ENCODE data around the gene SAMM50. TPM values are rescaled to one million over a fixed set of nuclear protein-coding genes. Genes with fewer than 3 reads are reported as not detected.

Gene SAMM50
- total RNA-seq, 4 donors from 2014 or later: 67.4 to 104 (median 72.0) TPM

DNA sequence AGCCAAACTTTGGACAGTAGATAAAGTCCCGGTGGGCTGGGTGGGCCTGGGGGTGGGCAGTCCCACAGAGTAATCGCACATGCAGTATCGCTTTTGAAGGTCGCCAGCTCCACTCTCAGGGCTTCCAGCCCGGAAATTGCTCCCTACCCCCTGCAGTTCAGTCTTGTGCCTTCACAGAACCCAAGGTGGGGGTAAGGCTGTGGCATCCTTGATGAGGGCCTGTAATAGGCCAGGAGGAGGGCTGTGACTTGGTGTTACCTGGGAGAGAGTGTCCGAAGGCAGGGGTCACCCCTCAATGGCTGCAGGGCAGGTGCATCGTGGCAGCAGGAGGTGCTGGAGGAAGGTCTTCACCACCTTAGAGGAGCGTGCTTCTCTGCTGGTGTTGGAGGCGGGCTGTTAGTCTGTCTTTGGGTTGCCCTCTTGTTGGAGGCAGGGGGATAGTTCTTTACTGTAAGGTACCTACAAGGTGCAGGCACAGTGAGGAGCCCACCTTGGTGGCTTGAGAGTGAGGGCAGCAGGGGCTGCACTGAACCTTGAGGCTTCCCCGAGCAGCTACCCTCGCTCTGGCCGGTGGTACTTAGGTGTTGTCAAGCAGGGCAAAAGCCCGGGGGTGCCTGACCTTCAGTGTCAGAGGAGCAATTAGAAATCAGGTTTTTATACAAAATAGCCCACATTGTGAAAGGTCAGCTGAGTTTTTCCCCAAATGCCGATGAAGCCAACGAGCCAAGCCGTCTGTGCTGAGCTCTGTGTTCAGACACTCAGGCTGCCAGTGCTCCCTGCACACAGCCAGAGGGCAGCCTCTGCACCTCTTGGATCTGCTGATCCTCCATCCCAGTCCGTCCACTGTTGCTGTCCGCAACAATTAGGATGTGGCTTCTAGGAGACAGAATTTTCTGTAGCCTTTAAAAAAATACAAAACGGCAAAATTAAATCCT, 21.9 kb downstream of the SAMM50 start:
- no peaks in the 10 kb centered on the region for H3K4me1 ChIP-seq
- in situ Hi-C loops (cut with MboI; ENCODE audit: low sequenced_read_pairs in 4 of 4) (loop anchor here in 1 of 4 donors (25.0 kb wide), 1 partner anchor 660 kb away; no protein-coding TSS in a partner anchor), intact Hi-C loops (cut with DNase I; ENCODE audit: low total_unique reads) (no loop called here)
- no peaks in the 10 kb centered on the region for H3K9me3 ChIP-seq
- H3K27me3 ChIP-seq: no peaks in the 10 kb centered on the region
- no peak overlapping the region for H3K27ac ChIP-seq
- ATAC-seq (no peak), DNase-seq (no peak)
- TF ChIP-seq POLR2A (IDR thresholded peaks at IDR 0.05): no peak
- TF ChIP-seq, protein P1, sequence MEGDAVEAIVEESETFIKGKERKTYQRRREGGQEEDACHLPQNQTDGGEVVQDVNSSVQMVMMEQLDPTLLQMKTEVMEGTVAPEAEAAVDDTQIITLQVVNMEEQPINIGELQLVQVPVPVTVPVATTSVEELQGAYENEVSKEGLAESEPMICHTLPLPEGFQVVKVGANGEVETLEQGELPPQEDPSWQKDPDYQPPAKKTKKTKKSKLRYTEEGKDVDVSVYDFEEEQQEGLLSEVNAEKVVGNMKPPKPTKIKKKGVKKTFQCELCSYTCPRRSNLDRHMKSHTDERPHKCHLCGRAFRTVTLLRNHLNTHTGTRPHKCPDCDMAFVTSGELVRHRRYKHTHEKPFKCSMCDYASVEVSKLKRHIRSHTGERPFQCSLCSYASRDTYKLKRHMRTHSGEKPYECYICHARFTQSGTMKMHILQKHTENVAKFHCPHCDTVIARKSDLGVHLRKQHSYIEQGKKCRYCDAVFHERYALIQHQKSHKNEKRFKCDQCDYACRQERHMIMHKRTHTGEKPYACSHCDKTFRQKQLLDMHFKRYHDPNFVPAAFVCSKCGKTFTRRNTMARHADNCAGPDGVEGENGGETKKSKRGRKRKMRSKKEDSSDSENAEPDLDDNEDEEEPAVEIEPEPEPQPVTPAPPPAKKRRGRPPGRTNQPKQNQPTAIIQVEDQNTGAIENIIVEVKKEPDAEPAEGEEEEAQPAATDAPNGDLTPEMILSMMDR (IDR thresholded peaks at IDR 0.05 in 4 of 5, conservative IDR thresholded peaks at IDR 0.05 in 1 of 5): no peak
- H3K4me3 ChIP-seq: no peak overlapping the region
- H3K36me3 ChIP-seq: peaks cover 5 to 96% of the 10 kb centered on the region in 2 donors

DNA sequence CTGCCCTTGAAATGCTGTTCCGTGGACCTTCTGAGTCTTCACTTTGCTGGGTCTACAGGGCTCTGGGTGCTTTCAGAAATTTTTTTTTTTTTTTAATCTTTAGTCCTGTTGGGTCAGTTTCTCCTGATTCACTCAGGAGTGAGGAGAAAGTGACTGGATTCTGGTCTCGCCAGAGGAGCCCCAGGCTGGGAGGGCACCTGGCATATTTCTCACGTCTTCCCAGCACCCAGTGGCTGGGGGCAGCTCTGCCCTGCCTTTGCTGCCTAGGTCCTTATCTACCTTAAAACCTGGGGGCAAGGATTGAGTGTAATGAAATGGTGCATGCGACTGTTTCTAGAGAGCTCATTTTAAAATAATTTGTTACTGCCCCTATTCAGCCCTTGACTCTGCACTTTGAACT, 23.3 kb downstream of the SAMM50 start:
- Histone ChIP-seq H3K27ac (no peak overlapping the region), H3K9me3 (no peaks in the 10 kb centered on the region), H3K4me1 (no peaks in the 10 kb centered on the region), H3K4me3 (no peak overlapping the region), H3K36me3 (peaks cover 3 to 96% of the 10 kb centered on the region in 2 donors), H3K27me3 (no peaks in the 10 kb centered on the region)
- DNase-seq: no peak
- in situ Hi-C loops (cut with MboI; ENCODE audit: low sequenced_read_pairs in 4 of 4) (loop anchor here in 1 of 4 donors (25.0 kb wide), 1 partner anchor 659 kb away; no protein-coding TSS in a partner anchor), intact Hi-C loops (cut with DNase I; ENCODE audit: low total_unique reads) (no loop called here)
- no peak for ATAC-seq
- TF ChIP-seq, protein P1 (IDR thresholded peaks at IDR 0.05 in 4 of 5, conservative IDR thresholded peaks at IDR 0.05 in 1 of 5): no peak
- TF ChIP-seq POLR2A (IDR thresholded peaks at IDR 0.05): no peak

DNA sequence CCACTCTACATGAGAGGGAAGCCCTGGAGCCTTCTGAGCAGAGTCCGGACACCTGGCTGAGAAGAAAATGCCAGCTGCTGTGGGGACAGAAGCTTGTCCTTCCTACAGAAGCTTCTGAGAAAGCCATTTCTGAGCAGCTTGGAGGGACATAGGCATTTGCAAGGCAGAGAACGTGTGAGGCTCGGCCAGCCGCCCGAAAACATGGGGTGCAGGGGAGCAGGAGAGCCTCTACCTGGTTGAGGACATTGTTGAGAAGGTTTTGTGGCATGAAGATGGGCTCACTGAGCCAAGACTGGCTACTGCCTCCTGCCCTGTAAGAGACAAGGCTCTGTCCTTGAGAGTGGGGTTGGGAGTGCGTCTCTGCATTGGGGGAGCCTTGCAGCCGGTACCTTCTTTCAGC, 25.3 kb downstream of the SAMM50 start:
- intact Hi-C loops (cut with DNase I; ENCODE audit: low total_unique reads) (no loop called here), in situ Hi-C loops (cut with MboI; ENCODE audit: low sequenced_read_pairs in 4 of 4) (loop anchor here in 1 of 4 donors (25.0 kb wide), 1 partner anchor 657 kb away; no protein-coding TSS in a partner anchor)
- no peak for DNase-seq
- Histone ChIP-seq H3K27me3 (no peaks in the 10 kb centered on the region), H3K36me3 (peaks cover 3 to 96% of the 10 kb centered on the region in 2 donors), H3K4me1 (no peaks in the 10 kb centered on the region), H3K4me3 (no peak overlapping the region), H3K9me3 (no peaks in the 10 kb centered on the region), H3K27ac (no peak overlapping the region)
- TF ChIP-seq, protein P1 (IDR thresholded peaks at IDR 0.05 in 4 of 5, conservative IDR thresholded peaks at IDR 0.05 in 1 of 5): no peak
- TF ChIP-seq POLR2A (IDR thresholded peaks at IDR 0.05): no peak
- no peak for ATAC-seq

DNA sequence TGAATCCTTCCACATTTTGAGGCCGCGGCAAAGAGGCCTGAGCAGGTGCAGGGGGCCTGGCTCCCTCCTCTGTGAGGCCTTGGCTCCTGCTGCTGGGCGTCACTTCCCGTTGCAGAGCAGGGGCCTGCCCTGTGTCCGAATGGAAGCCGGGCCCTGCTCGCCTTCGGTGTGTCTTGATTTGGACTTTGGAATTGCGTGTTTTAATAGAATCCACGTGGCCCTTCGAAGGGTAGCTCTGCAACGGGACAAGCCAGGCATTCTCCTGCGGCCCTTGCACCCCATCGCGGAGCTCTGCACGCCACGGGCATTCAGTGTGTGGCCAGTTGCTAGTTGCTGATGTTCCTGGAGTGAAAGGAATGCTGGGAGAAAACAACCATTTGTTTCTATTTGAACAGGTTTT, 25.8 kb downstream of the SAMM50 start:
- H3K27me3 ChIP-seq: no peaks in the 10 kb centered on the region
- H3K9me3 ChIP-seq: no peaks in the 10 kb centered on the region
- DNase-seq (no peak), ATAC-seq (no peak)
- TF ChIP-seq, protein P1 (IDR thresholded peaks at IDR 0.05 in 4 of 5, conservative IDR thresholded peaks at IDR 0.05 in 1 of 5): no peak
- no peak for TF ChIP-seq POLR2A (IDR thresholded peaks at IDR 0.05)
- no peak overlapping the region for H3K4me3 ChIP-seq
- no peak overlapping the region for H3K27ac ChIP-seq
- no peaks in the 10 kb centered on the region for H3K4me1 ChIP-seq
- H3K36me3 ChIP-seq: peaks cover 3 to 93% of the 10 kb centered on the region in 2 donors
- in situ Hi-C loops (cut with MboI; ENCODE audit: low sequenced_read_pairs in 4 of 4): loop anchor here in 1 of 4 donors (25.0 kb wide), 1 partner anchor 656 kb away; no protein-coding TSS in a partner anchor
- intact Hi-C loops (cut with DNase I; ENCODE audit: low total_unique reads): no loop called here

Data from gastrocnemius medialis (tissue), 4 donors.